Measurements from ENCODE around the gene LRSAM1. TPM values are rescaled to one million over a fixed set of nuclear protein-coding genes. Genes with fewer than 3 reads are reported as not detected.
A peak's percentile ranks its signal among the peaks of the same experiment; 100 is the strongest.

Gene LRSAM1
- total and polyA plus RNA-seq, 9 of the 15 experiments (the other 6 are each of a cell fraction or from before 2014, with no cell fraction given): 0.07 to 16.2 (median 4.7) TPM

DNA sequence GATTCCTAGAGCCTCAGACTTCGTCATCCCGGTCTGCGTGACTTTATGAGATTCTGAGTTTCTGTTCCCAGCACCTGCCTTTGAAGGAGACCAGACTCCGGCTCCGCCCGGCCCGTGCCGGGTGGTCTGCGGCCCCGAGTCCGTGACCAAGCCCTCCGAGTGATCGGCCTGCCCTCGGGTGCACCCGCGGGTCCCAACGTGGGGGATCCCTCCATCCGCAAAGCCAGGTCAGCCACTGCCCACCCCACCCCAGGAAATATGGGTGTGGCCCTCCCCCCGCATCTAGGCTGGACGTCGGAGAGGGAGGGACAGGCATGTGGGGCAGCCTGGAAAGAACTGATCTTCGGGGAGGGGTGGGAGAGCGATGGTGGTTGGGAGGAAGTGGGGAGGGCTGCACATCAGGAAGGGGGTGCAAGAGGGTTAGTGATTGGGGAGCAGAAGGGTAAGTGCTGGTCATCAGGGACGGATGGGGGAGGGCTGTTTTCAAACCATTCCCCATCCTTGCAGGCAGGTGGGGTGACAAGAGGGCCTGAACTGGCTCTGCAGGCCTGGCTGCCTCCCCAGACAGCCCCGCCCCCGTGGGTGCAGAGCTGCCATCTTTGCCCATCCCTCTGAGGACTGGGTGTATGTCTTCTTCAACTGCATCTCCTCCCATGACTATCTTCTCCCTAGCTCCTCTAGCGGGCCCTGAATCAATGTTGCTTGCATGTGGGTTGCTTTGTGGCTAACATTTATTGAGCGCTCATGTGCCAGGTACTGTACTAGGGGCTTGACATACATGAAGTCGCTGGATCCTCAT, 747 bp downstream of the LRSAM1 start (continued):
- peak; percentile 50; the same call in 1 of the 2 replicates for TF ChIP-seq CTBP1 (IDR thresholded peaks at IDR 0.05; ENCODE audit: borderline replicate concordance)
- TF ChIP-seq, protein P1, sequence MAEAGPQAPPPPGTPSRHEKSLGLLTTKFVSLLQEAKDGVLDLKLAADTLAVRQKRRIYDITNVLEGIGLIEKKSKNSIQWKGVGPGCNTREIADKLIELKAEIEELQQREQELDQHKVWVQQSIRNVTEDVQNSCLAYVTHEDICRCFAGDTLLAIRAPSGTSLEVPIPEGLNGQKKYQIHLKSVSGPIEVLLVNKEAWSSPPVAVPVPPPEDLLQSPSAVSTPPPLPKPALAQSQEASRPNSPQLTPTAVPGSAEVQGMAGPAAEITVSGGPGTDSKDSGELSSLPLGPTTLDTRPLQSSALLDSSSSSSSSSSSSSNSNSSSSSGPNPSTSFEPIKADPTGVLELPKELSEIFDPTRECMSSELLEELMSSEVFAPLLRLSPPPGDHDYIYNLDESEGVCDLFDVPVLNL (CRISPR knock-in tag; IDR thresholded peaks at IDR 0.05; ENCODE audit: low read depth): 0 out of 2 replicates have a peak, but pooled peaks have one; percentile 39
- 0 out of 2 replicates have a peak, but pooled peaks have one; percentile 10 for TF ChIP-seq EGR1 (conservative IDR thresholded peaks at IDR 0.05)
- TF ChIP-seq ZNF77 (CRISPR knock-in tag; IDR thresholded peaks at IDR 0.05): no peak
- TF ChIP-seq, protein P2, sequence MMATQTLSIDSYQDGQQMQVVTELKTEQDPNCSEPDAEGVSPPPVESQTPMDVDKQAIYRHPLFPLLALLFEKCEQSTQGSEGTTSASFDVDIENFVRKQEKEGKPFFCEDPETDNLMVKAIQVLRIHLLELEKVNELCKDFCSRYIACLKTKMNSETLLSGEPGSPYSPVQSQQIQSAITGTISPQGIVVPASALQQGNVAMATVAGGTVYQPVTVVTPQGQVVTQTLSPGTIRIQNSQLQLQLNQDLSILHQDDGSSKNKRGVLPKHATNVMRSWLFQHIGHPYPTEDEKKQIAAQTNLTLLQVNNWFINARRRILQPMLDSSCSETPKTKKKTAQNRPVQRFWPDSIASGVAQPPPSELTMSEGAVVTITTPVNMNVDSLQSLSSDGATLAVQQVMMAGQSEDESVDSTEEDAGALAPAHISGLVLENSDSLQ (IDR thresholded peaks at IDR 0.05): 0 out of 2 replicates have a peak, but pooled peaks have one; percentile 12
- TF ChIP-seq, protein P3, sequence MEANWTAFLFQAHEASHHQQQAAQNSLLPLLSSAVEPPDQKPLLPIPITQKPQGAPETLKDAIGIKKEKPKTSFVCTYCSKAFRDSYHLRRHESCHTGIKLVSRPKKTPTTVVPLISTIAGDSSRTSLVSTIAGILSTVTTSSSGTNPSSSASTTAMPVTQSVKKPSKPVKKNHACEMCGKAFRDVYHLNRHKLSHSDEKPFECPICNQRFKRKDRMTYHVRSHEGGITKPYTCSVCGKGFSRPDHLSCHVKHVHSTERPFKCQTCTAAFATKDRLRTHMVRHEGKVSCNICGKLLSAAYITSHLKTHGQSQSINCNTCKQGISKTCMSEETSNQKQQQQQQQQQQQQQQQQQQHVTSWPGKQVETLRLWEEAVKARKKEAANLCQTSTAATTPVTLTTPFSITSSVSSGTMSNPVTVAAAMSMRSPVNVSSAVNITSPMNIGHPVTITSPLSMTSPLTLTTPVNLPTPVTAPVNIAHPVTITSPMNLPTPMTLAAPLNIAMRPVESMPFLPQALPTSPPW (CRISPR knock-in tag; IDR thresholded peaks at IDR 0.05): peak; percentile 88
- TF ChIP-seq, protein P4, sequence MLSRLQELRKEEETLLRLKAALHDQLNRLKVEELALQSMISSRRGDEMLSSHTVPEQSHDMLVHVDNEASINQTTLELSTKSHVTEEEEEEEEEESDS (CRISPR knock-in tag; IDR thresholded peaks at IDR 0.05): no peak
- TF ChIP-seq YY1 (IDR thresholded peaks at IDR 0.05; ENCODE audit: borderline replicate concordance in 1 of 3, control insufficient read depth in 1 of 3, extremely low read depth in 1 of 3, insufficient read depth in 3 of 3, insufficient read length in 1 of 3, insufficient replicate concordance in 2 of 3, low read depth in 1 of 3, low read length in 2 of 3): peak in 1 of 3 experiments; percentile 45
- TF ChIP-seq, protein P5, sequence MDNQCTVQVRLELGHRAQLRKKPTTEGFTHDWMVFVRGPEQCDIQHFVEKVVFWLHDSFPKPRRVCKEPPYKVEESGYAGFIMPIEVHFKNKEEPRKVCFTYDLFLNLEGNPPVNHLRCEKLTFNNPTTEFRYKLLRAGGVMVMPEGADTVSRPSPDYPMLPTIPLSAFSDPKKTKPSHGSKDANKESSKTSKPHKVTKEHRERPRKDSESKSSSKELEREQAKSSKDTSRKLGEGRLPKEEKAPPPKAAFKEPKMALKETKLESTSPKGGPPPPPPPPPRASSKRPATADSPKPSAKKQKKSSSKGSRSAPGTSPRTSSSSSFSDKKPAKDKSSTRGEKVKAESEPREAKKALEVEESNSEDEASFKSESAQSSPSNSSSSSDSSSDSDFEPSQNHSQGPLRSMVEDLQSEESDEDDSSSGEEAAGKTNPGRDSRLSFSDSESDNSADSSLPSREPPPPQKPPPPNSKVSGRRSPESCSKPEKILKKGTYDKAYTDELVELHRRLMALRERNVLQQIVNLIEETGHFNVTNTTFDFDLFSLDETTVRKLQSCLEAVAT (IDR thresholded peaks at IDR 0.05): 0 out of 4 replicates have a peak, but pooled peaks of 1 of the 2 experiments have one; percentile 23
- TF ChIP-seq, protein P6, sequence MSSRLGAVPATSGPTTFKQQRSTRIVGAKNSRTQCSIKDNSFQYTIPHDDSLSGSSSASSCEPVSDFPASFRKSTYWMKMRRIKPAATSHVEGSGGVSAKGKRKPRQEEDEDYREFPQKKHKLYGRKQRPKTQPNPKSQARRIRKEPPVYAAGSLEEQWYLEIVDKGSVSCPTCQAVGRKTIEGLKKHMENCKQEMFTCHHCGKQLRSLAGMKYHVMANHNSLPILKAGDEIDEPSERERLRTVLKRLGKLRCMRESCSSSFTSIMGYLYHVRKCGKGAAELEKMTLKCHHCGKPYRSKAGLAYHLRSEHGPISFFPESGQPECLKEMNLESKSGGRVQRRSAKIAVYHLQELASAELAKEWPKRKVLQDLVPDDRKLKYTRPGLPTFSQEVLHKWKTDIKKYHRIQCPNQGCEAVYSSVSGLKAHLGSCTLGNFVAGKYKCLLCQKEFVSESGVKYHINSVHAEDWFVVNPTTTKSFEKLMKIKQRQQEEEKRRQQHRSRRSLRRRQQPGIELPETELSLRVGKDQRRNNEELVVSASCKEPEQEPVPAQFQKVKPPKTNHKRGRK (tag; IDR thresholded peaks at IDR 0.05): no peak
- peak; percentile 33; the same call in 1 of the 2 replicates for TF ChIP-seq DPF2 (IDR thresholded peaks at IDR 0.05)
- peak; percentile 54; the same call in 1 of the 2 replicates for TF ChIP-seq KLF6 (CRISPR knock-in tag; IDR thresholded peaks at IDR 0.05; ENCODE audit: borderline replicate concordance)
- TF ChIP-seq ZNF717 (CRISPR knock-in tag; IDR thresholded peaks at IDR 0.05): no peak
- no peak for TF ChIP-seq MCM7 (IDR thresholded peaks at IDR 0.05)
- TF ChIP-seq, protein P7, sequence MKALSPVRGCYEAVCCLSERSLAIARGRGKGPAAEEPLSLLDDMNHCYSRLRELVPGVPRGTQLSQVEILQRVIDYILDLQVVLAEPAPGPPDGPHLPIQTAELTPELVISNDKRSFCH (CRISPR knock-in tag; IDR thresholded peaks at IDR 0.05): no peak
- TF ChIP-seq, protein P7 (tag; IDR thresholded peaks at IDR 0.05): no peak
- TF ChIP-seq LARP7 (IDR thresholded peaks at IDR 0.05): 0 out of 2 replicates have a peak, but pooled peaks have one; percentile 68
- 0 out of 2 replicates have a peak, but pooled peaks have one; percentile 42 for TF ChIP-seq MXI1 (IDR thresholded peaks at IDR 0.05; ENCODE audit: low read depth, low read length)
- 0 out of 2 replicates have a peak, but pooled peaks have one; percentile 11 for TF ChIP-seq NFIC (IDR thresholded peaks at IDR 0.05)
- TF ChIP-seq HDAC1 (IDR thresholded peaks at IDR 0.05): peak in 1 of 2 experiments; percentile 75; a peak in 2 of 4 replicates

Data from K562 (cell line).